HFF-Myc (cell line): ENCODE measurements around the gene SHISAL1.
"Not testable (repeated sequence)": the region's sequence is repeated elsewhere in the genome, so short reads cannot be mapped to it uniquely, and the experiment has no call there.

Experiments used
- DNase-seq: peaks from one replicate; pipeline ENCODE4 v3.0.0-alpha.2; 2011; ENCODE audit warnings: low read depth; ENCODE audit errors: extremely low read depth
- H3K4me3 ChIP-seq: replicated peaks from 2 replicates; pipeline ENCODE4 v1.5.1; 2011; ENCODE audit warnings: low read depth, mild to moderate bottlenecking, control low read depth, low read length
- CTCF ChIP-seq: IDR thresholded peaks from 2 replicates; pipeline ENCODE4 v1.5.1; 2012; ENCODE audit warnings: mild to moderate bottlenecking, low read depth, low read length, control low read depth; ENCODE audit errors: missing control alignments

SHISAL1 gene

GRCh38 chr22:44242946-44243724, 69.6 kb downstream of the SHISAL1 start:
- TF ChIP-seq CTCF = no peak
- no peak overlapping the region for H3K4me3 ChIP-seq
- no peak for DNase-seq

- DNase-seq = not testable (repeated sequence)
Measured at GRCh38 chr22:44241121-44241520, 71.6 kb downstream of the SHISAL1 start.

GRCh38 chr22:44237290-44237689, 75.5 kb downstream of the SHISAL1 start:
- DNase-seq = no peak
- TF ChIP-seq CTCF = no peak
- no peak overlapping the region for H3K4me3 ChIP-seq

More at GRCh38 chr22:44241121-44241520, 71.6 kb downstream of the SHISAL1 start:
- not testable (repeated sequence) for H3K4me3 ChIP-seq

GRCh38 chr22:44234372-44234771, 78.4 kb downstream of the SHISAL1 start:
- DNase-seq, H3K4me3 ChIP-seq: not testable (repeated sequence)

GRCh38 chr22:44231233-44231632, 81.5 kb downstream of the SHISAL1 start:
- no peak for TF ChIP-seq CTCF
- no peak for DNase-seq
- H3K4me3 ChIP-seq = no peak overlapping the region

GRCh38 chr22:44229809-44230208, 82.9 kb downstream of the SHISAL1 start:
- H3K4me3 ChIP-seq = no peak overlapping the region
- no peak for TF ChIP-seq CTCF
- DNase-seq = no peak

GRCh38 chr22:44229331-44229730, 83.4 kb downstream of the SHISAL1 start:
- H3K4me3 ChIP-seq = no peak overlapping the region
- TF ChIP-seq CTCF = no peak
- no peak for DNase-seq

- DNase-seq = no peak
- H3K4me3 ChIP-seq = no peak overlapping the region
- TF ChIP-seq CTCF = no peak
Measured at GRCh38 chr22:44225812-44226211, 86.9 kb downstream of the SHISAL1 start.
